ENCODE results near the gene FAM200B.

The FAM200B gene

DNA sequence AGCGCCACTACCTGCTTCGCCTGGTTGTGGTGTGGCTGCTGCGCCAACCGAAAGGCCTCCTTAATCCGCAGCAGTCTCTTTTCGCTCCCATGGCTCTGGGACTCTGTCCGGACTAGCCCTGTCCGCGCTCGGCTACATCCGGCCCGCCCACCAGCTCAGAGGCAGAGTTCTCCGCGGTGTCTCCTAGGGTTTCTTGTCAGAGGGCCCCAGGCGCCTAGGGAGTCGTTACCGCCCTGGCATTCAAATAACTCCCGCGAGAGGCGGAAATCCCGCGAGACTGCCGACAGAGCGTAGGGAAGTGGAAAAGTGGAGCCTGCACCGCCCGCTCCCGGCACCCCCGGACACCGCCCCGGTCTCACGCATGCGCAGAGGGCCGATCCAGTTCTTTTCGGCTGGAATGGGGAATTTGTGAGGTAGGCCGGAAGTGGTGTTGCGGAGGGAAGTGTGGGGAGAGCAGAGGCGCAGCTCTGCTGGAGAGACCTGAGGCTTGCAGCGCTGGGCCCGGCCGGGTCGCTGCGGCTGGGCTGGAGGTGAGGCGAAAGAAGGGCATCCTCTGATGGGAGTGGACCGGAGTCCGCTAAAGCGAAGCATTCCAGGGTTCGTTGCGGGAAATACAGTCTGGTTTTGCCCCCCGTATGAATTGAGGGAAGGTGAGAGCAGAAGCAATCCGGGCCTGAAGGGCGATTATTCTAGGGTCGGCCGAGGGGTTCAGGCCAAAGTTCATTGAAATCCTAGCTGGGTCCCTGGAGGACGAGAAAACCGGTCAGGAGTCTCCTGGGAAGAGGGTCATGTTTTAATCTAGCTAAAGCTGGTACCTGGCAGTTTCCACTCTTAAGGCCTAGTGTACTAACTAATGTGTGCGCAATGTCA is at the start of gene FAM200B:
FAM200B (plus strand) TSS at position 456 of the 870 bp plus-strand sequence. CDS start 5,151 bp downstream, outside the sequence.
- peak; percentile 97 to 98 for DNase-seq

- DNase-seq: no peak
These were observed 44.8 kb upstream of the FAM200B start for GRCh38 chr4:15636818-15637217.

- no peak for DNase-seq
These were observed 43.2 kb upstream of the FAM200B start for GRCh38 chr4:15638418-15638817.

DNA sequence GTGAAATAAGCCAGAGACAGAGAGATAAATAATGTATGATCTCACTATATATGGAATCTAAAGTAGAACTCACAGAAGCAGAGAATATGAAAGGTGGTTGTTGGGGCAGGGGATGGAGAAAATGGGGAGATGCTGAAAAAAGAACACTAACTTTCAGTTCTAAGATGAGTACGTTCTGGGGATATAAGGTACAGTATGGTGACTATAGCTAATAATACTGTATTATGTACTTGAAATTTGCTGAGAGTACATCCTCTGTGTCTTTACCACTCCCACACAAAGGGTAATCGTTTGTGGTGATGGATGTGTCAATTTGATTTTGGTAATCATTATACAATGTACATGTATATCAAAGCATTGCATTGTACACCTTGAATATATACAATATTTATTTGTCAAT is 33.0 kb upstream of the FAM200B start:
- no peak for DNase-seq

GRCh38 chr4:15649914-15650545 is 31.6 kb upstream of the FAM200B start:
- peak; percentile 9 to 71 for DNase-seq

GRCh38 chr4:15651676-15652075 is 30.0 kb upstream of the FAM200B start:
- DNase-seq: no peak

DNA sequence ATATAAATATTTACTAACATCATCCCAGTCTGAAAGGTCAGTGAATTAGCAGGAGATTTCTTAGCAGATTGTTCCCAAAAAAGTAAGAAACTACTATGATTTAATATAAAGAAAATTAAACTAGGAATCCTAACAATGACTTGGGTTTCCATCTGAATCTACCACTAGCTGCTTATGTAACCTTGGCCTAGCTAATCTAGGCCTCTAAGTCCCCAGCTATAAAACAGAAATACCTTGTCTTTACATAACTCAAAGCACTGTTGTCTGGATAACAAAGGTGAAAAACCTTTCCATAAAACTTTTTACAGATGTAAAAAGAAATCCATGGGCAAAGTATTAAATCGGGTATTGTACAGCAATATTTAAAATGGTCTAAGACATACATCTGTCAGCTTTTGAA is 29.4 kb upstream of the FAM200B start:
- DNase-seq: no peak

- no peak for DNase-seq
These were observed 28.8 kb upstream of the FAM200B start for GRCh38 chr4:15652841-15653240.

GRCh38 chr4:15653420-15653819 is 28.2 kb upstream of the FAM200B start:
- no peak for DNase-seq

DNA sequence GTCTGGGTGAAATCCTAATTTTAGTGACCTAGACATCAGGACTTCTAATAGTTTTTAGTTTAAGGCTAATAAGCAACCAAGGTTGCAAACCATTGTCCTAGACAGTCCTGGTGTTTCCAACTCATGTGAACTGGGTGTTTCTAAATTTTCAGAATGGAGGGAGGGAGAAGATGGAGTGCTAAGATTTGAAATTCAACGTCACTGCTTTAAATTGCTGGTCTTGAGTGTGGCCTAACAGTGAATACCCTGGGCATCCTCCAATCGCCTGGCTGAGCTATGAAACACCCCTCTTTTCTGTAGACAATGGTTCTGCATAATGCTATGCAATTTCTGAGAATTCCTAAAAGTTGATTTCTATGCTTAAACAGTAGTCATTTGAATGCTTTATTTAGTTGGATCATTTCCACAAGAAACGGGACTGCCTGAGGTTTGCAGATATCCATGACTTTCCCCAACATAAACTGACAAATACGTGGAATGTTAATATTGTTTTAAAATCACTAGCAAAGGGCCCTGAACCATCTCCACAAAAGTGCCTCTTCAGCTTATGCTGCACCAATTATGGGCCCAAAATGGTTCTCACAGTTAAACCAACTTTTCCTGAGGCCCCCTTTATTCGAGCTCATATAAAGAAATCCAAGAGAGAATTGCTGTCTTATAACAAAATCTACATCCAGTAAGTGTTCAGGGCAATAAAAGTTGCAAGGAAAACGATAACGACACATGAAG is 27.6 kb upstream of the FAM200B start:
- peak in 1 of 2 experiments; percentile 77 for DNase-seq

GRCh38 chr4:15654593-15655222 is 26.9 kb upstream of the FAM200B start:
- no peak for DNase-seq

GRCh38 chr4:15655223-15656037 is 26.2 kb upstream of the FAM200B start, which contains the start of gene FBXL5:
Gene FBXL5, minus strand, starts transcription at chr4:15655357. Its CDS starts 70 bp downstream, at chr4:15655287.
- DNase-seq: peak; percentile 33 to 72

- DNase-seq: no peak
These were observed 25.6 kb upstream of the FAM200B start for GRCh38 chr4:15656038-15656470.

- no peak for DNase-seq
These were observed 24.3 kb upstream of the FAM200B start for GRCh38 chr4:15657366-15657765.

DNA sequence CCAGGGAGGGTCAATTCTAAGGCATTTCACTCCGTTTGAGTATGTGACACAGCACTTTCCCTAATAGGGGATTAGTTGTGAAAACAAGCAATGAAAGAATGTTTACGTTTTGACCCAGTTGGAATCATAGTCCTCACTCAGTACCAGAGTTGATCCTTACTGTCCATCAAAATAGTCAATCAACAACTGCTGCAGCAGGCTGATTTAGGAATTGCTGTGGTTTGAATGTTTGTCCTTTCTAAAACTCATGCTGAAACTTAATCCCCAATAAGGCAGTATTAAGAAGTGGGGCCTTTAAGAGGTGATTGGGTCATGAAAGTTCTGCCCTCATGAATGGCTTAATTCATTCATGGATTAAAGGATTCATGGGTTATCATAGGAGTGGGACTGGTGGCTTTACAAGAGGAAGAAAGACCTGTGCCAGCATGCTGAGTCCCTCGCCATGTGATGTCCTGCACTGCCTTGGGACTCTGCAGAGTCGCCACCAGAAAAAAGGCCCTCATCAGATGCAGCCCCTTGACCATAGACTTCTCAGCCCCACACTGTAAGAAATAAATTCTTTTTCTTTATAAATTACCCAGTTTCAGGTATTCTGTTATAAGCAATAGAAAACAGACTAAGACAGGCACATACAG is 23.4 kb upstream of the FAM200B start:
- DNase-seq: no peak

DNA sequence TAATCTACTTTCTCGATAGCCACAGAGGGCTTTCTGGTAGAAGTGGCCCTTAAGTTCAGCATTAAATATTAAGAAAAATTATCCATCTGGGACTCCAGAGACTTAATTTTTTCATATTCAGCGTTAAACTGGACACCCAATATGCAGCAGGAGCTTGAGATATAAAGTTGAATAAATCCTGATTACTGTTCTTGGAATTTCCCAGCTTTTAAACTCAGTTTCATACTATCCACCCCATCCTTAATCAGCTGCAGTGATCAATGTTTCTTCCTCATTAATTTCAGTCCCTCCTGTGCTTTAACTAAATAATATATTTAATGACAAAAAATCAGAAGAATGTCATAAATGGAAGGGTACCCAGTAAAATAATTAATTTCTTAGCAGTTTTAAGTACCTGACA is 22.8 kb upstream of the FAM200B start:
- no peak for DNase-seq

- no peak for DNase-seq
These were observed 21.7 kb upstream of the FAM200B start for GRCh38 chr4:15659768-15660570.

GRCh38 chr4:15665753-15666365 is 15.8 kb upstream of the FAM200B start:
- DNase-seq: peak; percentile 58 to 84

DNA sequence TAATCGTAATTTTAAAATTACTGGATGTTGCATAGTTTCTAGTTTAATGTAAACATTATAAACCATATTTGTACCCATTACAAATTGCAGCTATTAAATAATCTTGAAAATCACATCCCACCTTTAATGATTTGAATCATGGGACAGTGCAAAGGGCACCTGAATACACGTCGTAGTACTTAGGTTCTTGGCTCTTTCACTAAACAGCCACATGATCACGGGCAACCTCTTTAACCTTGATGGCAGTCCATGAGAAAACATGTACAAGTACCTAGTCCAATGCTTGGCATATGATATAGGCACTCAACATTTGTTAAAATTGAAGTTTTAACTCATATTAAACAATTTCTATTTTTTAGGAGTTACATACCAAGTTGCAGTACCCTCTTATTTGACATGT is 14.6 kb upstream of the FAM200B start:
- DNase-seq: no peak

All from SW 1271 (cell line).